Adipose tissue (tissue), 3 donors: ENCODE results near the gene EXOG. TPM values are rescaled to one million over a fixed set of nuclear protein-coding genes. Genes with fewer than 3 reads are reported as not detected.

Experiments
- H3K27ac ChIP-seq: one replicate; pipeline ENCODE4 v1.5.1; 2013; ENCODE audit warnings: low read depth, low read length
- WGBS, 3 donors: extraction: QIAGEN DNeasy Blood & Tissue Kit; methylation state at CpG; one replicate each; pipeline ENCODE4 v1.1.7; 2013; 5-methylcytosine and 5-hydroxymethylcytosine counted together
- polyA plus RNA-seq, 3 donors: library from polyadenylated mRNA; stranded (reverse); fragments of 200-250 nt; gene quantifications; one replicate each; pipeline ENCODE4 v1.2.3, GENCODE V29; 2013
- donor health status: healthy with polysubstance abuse.
- donor health status: Bipolar disorder and iron deficiency.
- donor health status: healthy.

Gene EXOG, protein sequence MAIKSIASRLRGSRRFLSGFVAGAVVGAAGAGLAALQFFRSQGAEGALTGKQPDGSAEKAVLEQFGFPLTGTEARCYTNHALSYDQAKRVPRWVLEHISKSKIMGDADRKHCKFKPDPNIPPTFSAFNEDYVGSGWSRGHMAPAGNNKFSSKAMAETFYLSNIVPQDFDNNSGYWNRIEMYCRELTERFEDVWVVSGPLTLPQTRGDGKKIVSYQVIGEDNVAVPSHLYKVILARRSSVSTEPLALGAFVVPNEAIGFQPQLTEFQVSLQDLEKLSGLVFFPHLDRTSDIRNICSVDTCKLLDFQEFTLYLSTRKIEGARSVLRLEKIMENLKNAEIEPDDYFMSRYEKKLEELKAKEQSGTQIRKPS
- polyA plus RNA-seq = 1 to 10 TPM; 2.2 to 7.8 (median 3.0) TPM

DNA sequence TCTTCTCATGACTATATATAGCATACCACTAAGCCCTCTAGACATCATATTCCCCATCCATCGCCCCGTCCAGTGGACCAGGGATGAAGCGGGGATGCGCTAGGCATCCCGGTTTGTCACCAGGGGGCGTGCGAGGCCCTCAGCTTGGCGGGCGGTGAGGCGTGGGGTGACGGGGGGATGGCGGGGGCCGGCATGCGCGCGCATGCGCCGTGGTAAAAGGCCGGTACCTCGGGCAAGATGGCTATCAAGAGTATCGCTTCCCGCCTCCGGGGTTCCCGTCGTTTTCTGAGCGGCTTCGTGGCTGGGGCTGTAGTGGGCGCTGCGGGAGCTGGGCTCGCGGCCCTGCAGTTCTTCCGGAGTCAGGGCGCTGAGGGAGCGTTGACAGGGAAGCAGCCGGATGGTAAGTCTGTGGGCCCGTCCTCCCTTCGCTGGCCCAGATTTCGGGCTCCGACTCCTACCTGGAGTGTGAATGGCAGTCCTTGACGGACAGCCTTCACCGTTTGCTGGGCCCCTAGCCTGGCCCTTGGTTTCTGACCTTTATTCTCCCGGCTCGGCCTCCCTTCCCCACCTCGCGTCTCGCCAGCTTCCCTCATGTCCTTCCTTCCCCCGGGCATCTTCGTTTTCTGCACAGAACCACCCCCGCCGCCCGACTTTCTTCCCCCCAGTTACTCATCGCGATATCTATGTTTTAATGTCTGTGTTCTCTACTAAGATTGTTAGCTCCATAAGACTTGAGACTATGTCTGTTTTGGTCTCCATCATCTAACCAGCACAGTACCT is at the start of gene EXOG:
Gene EXOG (plus strand): TSS at position 210 of the 780 bp plus-strand sequence. CDS start 28 bp downstream, at position 238.
- WGBS, 3 donors = 1% methylated on average over 53 of the region's 53 CpGs
- H3K27ac ChIP-seq = no peak within 1 kb of the TSS

DNA sequence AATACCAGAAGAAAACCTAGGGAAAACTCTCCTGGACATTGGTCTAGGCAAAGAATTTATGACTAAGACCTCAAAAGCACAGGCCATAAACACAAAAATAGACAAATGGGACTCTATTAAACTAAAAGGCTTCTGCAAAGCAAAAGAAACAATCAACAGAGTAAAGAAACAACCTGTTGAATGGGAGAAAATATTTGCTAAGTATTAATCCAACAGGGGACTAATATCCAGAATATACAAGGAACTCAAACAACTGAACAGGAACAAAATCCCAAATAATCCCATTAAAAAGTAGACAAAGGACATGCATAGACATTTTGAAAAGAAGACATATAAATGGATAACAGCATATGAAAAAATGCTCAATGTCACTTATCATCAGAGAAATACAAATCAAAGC is 49.3 kb upstream of the EXOG start:
- no peak overlapping the region for H3K27ac ChIP-seq

DNA sequence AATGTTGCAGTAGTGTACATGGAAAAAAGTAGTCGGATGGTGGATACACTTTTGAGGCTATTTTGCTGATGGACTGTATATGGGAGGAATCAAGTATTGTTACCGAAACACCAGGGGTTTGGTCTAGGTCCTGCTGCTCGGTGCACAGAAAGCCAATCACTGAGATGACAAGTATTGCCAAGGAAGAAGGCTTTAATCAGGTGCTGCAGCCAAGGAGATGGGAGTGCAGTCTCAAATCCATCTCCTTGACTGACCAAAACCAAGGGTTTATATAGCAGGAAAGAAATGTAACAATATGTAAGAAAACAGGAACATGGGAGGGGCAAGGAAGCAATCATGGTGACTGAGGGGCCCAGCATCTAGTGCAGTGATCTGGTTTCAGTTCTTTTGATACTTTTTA is 45.3 kb upstream of the EXOG start:
- H3K27ac ChIP-seq = no peak overlapping the region
- WGBS, 3 donors = 95 to 98% (median 98%) methylated on average over 3 of the region's 3 CpGs

DNA sequence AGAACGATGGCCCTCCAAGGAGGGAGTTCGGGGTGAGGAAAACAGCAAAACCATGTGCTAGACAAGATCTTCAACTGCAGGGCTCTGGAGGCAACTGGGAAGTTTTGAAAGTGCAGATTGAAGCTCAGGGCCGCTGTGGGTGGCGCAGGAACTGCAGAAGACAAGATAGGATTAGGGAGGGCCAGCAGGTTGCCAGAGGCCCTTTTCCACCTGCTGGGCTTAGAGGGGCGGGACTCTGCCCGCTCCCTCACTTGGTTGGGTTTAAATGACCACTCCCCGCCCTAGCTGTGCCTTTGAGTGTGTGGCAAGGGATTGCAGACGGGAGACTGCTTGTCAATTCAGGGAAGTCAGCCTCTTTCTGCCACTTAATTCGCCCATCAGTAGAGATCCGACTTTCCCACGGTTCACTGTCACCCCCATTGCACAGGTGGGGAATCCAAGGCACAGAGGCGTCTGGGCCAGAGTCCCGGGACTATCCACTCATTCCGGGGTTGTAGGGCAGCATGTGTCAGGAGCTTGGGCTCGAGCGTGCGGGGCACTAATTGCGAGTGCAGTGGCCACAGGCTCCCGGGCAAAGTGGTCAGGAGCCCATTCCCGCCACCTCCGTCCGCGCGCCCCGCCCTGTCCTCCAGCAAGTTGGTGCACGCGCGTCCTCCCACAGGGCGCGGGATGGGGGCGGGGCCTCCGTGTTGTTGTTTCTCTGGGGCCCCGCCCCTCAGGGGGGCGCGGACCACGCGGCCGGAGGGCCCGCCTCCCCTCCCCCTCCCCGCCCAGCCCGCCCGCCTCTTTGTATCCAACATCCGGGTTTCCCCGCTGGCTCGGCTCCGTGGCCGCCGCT is 42.8 kb upstream of the EXOG start, which contains the start of gene ACVR2B:
Gene ACVR2B (plus strand): TSS at position 816 of the 838 bp plus-strand sequence. CDS start 433 bp downstream, outside the sequence.
- WGBS, 3 donors = 8 to 10% (median 9%) methylated on average over 37 to 48 of the region's 48 CpGs
- H3K27ac ChIP-seq = no peak within 1 kb of the TSS

DNA sequence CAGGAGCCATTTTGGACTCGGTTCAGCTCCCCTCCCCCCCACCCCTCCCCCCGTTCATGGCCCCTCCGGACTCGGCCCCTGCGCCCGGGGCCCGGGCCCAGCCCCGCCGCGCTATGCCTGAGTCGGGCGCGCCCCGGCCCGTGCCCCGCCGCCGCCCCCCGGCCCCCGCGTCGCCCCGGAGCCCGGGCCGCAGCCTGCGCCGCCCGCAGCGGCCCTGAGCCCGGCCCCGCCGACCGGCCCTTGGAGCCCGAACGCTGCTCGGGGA is 42.3 kb upstream of the EXOG start:
- 1 to 3% (median 1%) methylated on average over 30 to 36 of the region's 36 CpGs for WGBS, 3 donors
- no peak overlapping the region for H3K27ac ChIP-seq

DNA sequence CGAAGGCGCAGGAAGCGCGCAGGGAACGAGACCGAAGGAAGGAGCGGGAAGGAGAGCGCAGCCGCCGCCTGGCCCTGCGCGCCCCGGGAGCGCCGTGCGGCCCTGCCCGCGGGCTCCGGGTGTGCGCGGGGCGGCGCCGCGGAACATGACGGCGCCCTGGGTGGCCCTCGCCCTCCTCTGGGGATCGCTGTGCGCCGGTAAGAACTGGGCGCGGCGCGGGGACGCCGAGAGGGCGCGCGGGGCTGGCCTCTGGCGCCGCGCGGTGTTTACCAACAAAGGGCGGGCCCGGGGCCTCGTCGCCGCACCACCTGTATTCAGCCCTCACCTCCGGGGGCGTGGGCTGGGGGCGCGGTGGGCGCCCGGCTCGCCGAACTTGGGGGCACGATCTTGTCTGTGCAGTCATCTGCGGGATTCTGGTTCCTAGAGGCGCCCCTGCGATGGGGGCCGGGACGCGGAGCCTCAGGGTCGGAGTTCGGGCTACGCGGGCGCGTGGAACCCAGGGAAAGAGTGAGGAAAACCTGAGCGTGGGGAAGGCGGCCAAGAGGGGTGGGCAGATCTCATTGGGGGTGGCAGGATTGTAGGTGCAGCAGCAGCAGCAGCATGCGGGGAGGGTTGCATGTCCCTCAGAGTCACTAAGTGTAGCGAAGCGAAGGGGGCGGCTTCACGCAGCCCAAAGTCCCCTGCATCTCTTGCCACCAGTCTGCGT is 41.8 kb upstream of the EXOG start:
- WGBS, 3 donors = 0 to 1% (median 1%) methylated on average over 57 to 78 of the region's 78 CpGs
- no peak overlapping the region for H3K27ac ChIP-seq

DNA sequence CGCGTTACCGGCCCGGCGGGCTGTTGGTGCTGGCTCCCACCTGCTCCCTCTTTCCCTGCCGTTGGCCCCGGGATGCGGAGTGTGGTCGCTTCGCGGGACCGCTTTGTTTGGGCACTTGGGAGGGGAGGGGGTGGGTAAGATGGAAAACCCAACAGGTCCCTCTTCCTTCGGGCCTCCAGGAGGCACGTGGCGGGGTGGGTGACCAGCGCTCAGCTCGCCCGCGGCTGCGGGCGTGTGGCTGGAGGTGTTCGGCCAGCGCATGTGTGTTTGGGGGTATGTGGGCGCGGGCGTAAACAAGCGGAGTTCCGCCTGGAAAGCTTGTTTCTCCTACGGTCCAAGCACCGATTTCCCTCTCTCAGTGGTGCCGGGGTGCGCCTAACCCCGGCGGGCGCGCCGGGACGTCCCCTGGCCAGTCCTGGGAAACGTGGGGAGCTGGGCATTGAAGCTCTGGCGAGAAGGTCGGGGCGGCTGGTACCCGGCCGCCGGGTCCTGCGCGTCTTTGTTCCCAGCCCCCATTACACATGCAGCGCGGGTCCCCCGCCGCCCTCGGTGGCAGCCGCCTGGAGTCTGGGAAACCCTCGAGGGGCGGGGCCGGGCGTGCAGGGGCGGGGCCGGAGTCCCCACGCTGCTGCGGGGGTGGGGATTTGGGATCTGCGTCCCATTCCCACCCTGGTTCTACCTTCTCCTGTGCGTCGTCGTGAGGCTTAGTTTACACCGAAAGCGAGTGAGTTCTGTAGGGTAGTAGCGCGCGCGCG is 41.1 kb upstream of the EXOG start:
- 0% methylated on average over 69 to 72 of the region's 72 CpGs for WGBS, 3 donors
- no peak overlapping the region for H3K27ac ChIP-seq

DNA sequence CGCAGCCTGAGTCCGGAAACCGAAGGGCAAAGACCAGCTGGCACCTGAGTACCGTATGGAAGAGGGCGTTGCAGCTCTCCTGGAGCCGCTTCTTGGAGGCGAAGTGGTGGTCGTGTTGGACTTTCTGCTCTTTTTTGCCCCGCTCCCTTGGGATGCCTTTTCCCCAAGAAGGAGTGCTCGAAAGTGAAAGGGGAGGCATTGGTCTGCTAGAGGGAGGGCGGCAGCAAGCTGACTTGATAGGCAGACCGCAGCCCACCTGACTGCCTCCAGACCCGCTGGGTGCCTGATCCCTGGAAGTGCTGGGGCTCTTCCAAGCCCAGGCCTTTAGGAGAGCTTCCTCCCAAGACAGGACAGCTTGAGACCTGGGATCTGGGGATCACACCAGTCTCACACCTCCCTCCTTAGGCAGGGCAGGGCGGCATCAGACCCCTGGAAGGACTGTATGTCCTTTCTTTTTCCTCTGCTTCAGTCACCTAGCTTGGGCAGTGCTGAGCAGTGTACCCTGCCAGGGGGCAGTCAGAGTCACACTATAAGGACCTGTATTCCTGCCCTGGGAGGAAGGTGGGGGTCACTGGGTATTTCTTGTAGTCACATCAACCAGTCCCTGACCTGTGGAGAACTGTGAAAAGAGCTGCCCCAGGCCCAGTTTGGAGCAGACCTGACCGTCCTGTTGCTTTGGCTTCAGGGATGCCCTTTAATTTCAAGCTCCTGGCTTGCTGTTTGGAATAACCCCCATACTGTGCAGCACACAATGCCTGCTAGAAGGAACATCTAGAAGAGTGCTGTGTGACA is 40.3 kb upstream of the EXOG start:
- no peak overlapping the region for H3K27ac ChIP-seq
- 8 to 17% (median 15%) methylated on average over 15 of the region's 15 CpGs for WGBS, 3 donors

DNA sequence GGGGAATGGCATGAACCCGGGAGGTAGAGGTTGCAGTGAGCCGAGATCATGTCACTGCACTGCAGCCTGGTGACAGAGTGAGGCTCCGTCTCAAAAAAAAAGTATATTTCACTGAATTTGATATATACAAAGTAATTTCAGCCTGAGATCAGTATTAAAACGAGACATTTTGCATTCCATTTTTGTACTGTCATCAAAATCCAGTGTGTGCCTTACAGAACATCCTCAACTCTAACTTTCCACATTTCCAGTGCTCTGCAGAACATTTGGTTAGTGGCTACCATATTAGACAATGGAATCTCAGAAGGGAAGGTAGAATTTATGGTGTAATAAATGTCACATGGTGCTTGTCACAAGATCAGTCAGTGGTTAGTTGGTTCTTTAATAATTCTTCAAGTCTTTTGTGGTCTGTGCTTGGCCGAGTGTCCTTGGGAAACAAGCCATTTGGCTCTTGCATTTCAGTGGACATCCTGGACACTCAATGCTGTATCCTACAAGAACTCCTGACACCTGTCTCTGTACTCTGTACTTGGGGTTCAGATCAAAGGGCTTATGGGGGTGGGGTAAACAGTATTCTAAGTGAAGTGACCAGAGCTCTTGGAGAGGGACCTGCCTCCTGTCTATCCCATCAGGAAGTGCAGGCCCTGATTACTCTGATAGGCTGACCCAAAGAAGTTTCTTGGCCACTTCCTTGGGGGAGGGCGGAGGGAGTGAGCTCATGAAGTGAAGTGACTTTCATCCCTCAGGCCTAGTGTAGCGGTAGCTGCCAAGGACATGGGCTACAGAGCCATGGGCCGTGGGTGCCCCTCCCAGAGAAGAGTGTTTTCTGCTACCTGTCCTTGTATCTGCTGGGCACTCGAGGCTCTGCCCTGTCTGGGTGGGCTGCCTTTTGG is 38.8 kb upstream of the EXOG start:
- WGBS, 3 donors = 79 to 81% (median 80%) methylated on average over 9 of the region's 9 CpGs
- H3K27ac ChIP-seq = no peak overlapping the region

DNA sequence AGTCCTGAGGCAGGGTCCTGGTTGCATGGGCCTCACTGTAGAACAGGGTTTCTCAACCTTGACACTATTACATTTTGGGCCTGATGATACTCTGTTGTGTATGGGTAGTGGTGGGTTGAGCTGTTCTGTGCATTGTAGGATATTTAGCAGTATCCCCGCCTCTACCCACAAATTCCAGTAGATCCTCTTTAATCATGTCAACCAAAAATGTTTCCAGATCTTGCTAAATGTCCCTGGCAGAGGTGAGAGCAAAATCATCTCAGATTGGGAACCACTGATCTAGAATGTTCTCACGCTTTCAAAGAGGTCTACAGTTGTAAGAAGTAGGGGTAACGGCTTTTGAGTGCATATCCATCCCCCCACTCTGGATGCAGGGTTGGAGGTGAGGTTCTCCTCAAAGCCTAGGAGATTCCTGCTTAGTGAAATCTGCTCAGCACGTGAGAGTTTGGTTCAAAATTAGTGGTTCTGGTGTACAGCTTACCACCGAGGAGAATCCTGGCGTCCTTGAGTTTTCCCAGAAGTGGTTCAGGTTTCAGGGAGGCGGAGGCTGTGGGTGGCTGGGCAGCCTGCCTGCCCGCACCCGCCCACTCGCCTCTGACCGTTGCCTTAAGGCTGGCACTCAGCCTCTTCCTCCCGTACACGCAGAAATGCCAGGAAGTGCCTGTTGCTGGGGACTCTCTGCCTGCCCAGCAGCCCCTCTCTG is 37.2 kb upstream of the EXOG start:
- 25 to 58% (median 53%) methylated on average over 13 of the region's 13 CpGs for WGBS, 3 donors
- H3K27ac ChIP-seq = no peak overlapping the region

DNA sequence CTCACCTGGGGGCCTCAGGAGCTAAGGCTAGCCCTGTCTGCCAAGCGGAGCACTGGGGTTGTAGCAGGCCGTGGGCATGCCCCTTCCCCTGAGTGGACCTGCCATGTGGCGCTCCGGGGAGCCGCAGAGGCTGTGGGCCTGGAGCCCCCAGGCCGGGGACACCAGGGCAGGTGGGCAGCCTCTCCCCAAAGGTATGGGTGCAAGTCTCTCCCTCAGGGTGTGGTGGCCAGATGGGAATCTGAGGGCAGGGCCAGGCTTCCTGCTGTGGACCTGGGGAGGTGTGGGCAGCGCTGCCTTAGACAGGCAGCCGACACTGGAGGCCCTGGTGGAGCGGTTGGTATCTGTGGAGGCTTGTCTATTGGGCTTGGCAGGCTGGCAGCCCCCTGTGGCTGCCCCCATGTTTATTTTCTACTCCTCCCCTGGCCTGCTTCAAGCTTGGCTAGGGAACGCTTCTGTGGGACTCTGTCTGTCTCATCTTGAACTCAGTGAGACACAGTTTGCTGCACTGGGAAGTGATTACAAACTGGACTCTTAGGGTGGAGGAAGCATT is 36.6 kb upstream of the EXOG start:
- WGBS, 3 donors = 30 to 86% (median 84%) methylated on average over 9 to 10 of the region's 10 CpGs
- H3K27ac ChIP-seq = no peak overlapping the region

DNA sequence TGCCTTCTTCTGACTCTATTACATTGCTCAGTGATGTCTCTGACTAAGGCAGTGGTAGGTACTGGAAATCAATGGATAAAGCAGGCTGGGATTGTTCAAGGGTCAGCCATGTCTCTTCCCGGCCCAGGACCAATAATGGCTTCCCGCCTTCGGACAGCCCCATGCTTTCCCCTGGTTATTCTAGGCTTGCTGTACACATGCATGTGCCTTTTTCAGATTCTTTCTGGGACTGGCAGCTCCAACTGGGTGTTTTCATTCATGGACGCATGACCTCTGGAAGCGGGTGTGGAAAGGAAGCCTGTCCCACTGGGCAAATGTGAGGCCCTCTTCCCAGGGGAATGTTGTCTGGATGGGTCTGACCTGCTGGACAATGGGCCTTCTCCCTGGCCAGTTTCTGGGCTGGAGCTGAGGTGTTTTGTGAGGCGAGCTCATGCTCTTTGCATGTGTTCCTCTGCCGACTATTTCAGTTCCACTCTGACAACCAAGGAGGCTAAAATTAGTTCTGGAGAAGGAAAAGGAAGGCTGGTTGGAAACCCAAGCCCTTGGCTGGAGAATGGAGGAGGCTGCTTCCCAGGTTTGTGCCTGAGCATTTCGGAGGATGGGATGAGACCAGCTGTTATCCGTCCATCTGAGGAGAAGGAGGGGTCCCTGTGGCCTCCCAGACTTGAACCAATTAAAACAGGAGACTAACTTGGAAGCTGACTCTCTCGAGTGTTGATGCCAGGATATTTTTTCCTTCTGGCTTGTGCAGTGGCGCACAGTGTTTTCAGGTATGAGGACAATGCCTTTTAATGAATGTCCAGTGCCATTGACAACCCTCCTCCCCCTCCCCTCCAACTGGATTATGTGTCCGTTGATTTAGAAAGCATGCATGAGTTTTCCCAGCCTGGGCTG is 35.5 kb upstream of the EXOG start:
- no peak overlapping the region for H3K27ac ChIP-seq
- 62 to 70% (median 69%) methylated on average over 12 of the region's 12 CpGs for WGBS, 3 donors

DNA sequence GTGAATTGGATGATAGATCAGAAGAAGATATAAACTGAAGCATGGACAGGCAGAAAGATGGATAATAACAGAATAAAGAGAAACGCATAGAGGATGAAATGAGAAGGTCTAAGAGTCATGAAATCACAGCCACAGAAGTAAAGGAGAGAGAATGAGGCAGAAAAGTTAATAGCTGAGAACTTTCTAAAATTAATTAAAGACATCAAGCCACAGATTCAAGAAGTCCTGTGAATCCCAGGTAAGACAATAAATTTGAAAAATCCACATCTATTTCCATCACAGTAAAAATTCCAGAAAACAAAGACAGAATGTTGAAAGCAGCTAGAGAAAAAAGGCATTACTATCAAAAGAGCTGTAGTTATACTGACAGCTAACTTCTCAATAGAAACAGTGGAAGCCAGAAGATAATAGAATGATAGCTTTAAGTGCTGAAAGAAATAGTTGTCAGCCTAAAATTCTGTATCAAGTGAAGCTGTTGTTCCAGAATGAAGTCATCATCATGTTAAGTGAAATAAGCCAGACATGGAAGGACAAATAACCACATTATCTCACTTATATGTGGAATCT is 30.5 kb upstream of the EXOG start:
- no peak overlapping the region for H3K27ac ChIP-seq
- 93 to 100% (median 97%) methylated on average over 1 of the region's 1 CpG for WGBS, 3 donors

DNA sequence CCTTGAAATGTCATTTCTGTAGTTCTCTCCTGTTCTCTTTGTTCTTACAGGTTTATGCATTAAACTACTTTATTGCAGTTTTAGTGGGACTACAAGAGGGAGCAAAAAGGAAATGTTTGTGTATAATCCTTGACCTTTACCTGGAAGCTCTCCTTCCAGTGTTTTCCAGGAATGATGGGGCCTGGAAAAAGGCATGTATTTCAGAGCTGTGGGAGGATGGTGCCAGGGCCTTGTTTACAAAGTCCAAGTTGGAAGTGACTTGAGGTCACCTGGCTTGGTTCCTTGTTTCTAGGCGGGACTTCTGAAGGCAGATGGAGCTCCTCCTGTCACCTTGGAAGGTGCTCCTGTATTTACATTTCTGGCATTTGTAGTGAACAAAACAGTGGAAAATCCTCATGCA is 27.4 kb upstream of the EXOG start:
- no peak overlapping the region for H3K27ac ChIP-seq
- 48 to 89% (median 77%) methylated on average over 1 of the region's 1 CpG for WGBS, 3 donors
